Loucy (cell line): Measurements from ENCODE around the gene KCNS1.

ENCODE experiments used
- H2AFZ ChIP-seq: fragments of 200-600 bp; sonication (generic); 2 replicates; pipeline ENCODE4 v1.6.0; 2016; ENCODE audit warnings: antibody characterized with exemption, mild to moderate bottlenecking, low read length, moderate library complexity
- H3F3A ChIP-seq: fragments of 200-600 bp; 2 replicates; pipeline ENCODE4 v1.6.0; 2016; ENCODE audit warnings: antibody characterized with exemption, low read depth, mild to moderate bottlenecking
- H3K27me3 ChIP-seq: fragments of 200-600 bp; sonication (generic); 2 replicates; pipeline ENCODE4 v1.6.1; 2014; ENCODE audit warnings: low read length, mild to moderate bottlenecking; ENCODE audit not compliant: insufficient read depth, poor library complexity, severe bottlenecking
- H3K36me3 ChIP-seq: fragments of 200-600 bp; sonication (generic); 2 replicates; pipeline ENCODE4 v1.6.1; 2016; ENCODE audit warnings: low read length; ENCODE audit not compliant: insufficient read depth
- H3K4me1 ChIP-seq: fragments of 200-600 bp; sonication (generic); 2 replicates; pipeline ENCODE4 v1.5.1; 2014; ENCODE audit warnings: low read length, mild to moderate bottlenecking; ENCODE audit not compliant: insufficient read depth, poor library complexity, severe bottlenecking
- H3K4me2 ChIP-seq: fragments of 200-600 bp; sonication (generic); 2 replicates; pipeline ENCODE4 v1.6.0; 2014; ENCODE audit warnings: antibody characterized with exemption, low read length, low read depth, mild to moderate bottlenecking; ENCODE audit not compliant: poor library complexity, severe bottlenecking
- H3K4me3 ChIP-seq: fragments of 200-600 bp; sonication (generic); 2 replicates; pipeline ENCODE4 v1.5.1; 2014; ENCODE audit warnings: low read length, mild to moderate bottlenecking, mixed read lengths; ENCODE audit not compliant: poor library complexity, severe bottlenecking
- H3K79me2 ChIP-seq: fragments of 200-600 bp; sonication (generic); 2 replicates; pipeline ENCODE4 v1.6.1; 2014; ENCODE audit warnings: low read length; ENCODE audit not compliant: insufficient read depth
- H3K9ac ChIP-seq: fragments of 200-600 bp; sonication (generic); 2 replicates; pipeline ENCODE4 v1.6.0; 2014; ENCODE audit warnings: mild to moderate bottlenecking, low read depth, low read length, moderate library complexity; ENCODE audit not compliant: poor library complexity, severe bottlenecking
- H3K9me2 ChIP-seq: fragments of 200-600 bp; sonication (generic); replicated peaks from 2 replicates; pipeline ENCODE4 v1.6.1; 2016; ENCODE audit warnings: low read depth, low read length, mixed read lengths
- H3K9me3 ChIP-seq: fragments of 200-600 bp; sonication (generic); 2 replicates; pipeline ENCODE4 v1.6.1; 2014; ENCODE audit warnings: mild to moderate bottlenecking, antibody characterized with exemption, low read length, low read depth; ENCODE audit not compliant: insufficient read depth
- H4K20me1 ChIP-seq: fragments of 200-600 bp; sonication (generic); 2 replicates; pipeline ENCODE4 v1.6.0; 2014; ENCODE audit warnings: antibody characterized with exemption, low read length, mild to moderate bottlenecking; ENCODE audit not compliant: insufficient read depth, poor library complexity, severe bottlenecking
- EZH2phosphoT487 ChIP-seq: fragments of 200-600 bp; IDR thresholded peaks from 2 replicates; pipeline ENCODE4 v1.6.1; 2018; ENCODE audit warnings: antibody characterized with exemption, mild to moderate bottlenecking, moderate library complexity, borderline replicate concordance
- TF ChIP-seq, protein P1 (sequence below): fragments of 200-600 bp; sonication (generic); conservative IDR thresholded peaks from 2 replicates; pipeline ENCODE4 v1.5.1; 2014; ENCODE audit warnings: mild to moderate bottlenecking, antibody characterized with exemption, low read length

Gene KCNS1

DNA sequence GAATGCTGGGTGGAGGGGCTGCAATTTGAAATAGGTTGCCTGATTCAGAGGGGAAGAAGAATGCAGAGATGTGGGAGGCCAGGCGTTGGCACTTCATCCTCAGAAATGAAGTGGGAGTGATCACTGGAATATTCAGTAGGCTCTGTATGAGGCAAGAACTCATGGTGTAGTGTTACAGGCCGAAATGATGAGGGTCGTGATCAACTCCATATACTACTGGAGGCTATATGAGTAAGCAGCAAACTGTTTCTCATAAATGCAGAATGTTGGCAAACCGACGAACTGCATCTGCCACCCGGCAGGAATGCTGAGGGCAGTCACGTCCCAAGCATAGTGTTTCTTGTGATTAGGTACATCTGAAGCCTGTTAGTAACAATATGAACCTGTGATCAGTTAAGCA is 12.7 kb downstream of the KCNS1 start:
- Histone ChIP-seq H4K20me1 (no peaks in the 10 kb centered on the region), H3K9me3 (no peaks in the 10 kb centered on the region), H3K4me3 (no peak overlapping the region), H3F3A (no peaks in the 10 kb centered on the region), H3K4me1 (peaks cover 36% of the 10 kb centered on the region), H2AFZ (no peak overlapping the region), H3K9me2 (no peaks in the 10 kb centered on the region), H3K27me3 (no peaks in the 10 kb centered on the region), H3K36me3 (no peaks in the 10 kb centered on the region), H3K4me2 (no peak overlapping the region), H3K9ac (no peak overlapping the region), H3K79me2 (no peaks in the 10 kb centered on the region)
- TF ChIP-seq EZH2phosphoT487 = no peak
- TF ChIP-seq, protein P1, sequence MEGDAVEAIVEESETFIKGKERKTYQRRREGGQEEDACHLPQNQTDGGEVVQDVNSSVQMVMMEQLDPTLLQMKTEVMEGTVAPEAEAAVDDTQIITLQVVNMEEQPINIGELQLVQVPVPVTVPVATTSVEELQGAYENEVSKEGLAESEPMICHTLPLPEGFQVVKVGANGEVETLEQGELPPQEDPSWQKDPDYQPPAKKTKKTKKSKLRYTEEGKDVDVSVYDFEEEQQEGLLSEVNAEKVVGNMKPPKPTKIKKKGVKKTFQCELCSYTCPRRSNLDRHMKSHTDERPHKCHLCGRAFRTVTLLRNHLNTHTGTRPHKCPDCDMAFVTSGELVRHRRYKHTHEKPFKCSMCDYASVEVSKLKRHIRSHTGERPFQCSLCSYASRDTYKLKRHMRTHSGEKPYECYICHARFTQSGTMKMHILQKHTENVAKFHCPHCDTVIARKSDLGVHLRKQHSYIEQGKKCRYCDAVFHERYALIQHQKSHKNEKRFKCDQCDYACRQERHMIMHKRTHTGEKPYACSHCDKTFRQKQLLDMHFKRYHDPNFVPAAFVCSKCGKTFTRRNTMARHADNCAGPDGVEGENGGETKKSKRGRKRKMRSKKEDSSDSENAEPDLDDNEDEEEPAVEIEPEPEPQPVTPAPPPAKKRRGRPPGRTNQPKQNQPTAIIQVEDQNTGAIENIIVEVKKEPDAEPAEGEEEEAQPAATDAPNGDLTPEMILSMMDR = no peak

DNA sequence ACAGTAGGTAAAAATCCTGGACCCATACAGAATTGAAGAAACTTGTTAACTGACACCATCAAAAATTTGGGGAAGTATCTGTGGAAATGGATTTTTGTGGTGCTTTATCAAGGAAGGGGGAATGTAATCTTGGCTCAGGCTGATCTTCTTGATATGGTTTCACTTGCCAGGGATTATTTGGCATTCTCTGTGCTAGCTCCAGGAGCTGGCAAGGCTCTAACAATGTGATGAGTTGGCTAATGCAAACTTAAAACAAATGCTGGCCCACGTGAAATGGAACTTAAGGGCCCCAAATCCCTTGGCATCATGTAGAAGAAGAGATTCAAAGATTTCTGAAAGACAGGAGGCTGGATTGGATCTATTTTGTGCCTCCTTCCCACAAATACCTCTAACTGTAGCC is 13.1 kb downstream of the KCNS1 start:
- Histone ChIP-seq H3K9me3 (no peaks in the 10 kb centered on the region; the same call in 1 of the 2 replicates), H4K20me1 (no peaks in the 10 kb centered on the region), H3K4me1 (peaks cover 36% of the 10 kb centered on the region), H3K9me2 (no peaks in the 10 kb centered on the region), H3K79me2 (no peaks in the 10 kb centered on the region), H3K27me3 (no peaks in the 10 kb centered on the region), H2AFZ (no peak overlapping the region), H3K9ac (no peak overlapping the region), H3F3A (no peaks in the 10 kb centered on the region), H3K4me2 (no peak overlapping the region), H3K36me3 (peaks cover 2% of the 10 kb centered on the region; the same call in 1 of the 2 replicates), H3K4me3 (no peak overlapping the region)
- no peak for TF ChIP-seq EZH2phosphoT487
- TF ChIP-seq, protein P1 = no peak

DNA sequence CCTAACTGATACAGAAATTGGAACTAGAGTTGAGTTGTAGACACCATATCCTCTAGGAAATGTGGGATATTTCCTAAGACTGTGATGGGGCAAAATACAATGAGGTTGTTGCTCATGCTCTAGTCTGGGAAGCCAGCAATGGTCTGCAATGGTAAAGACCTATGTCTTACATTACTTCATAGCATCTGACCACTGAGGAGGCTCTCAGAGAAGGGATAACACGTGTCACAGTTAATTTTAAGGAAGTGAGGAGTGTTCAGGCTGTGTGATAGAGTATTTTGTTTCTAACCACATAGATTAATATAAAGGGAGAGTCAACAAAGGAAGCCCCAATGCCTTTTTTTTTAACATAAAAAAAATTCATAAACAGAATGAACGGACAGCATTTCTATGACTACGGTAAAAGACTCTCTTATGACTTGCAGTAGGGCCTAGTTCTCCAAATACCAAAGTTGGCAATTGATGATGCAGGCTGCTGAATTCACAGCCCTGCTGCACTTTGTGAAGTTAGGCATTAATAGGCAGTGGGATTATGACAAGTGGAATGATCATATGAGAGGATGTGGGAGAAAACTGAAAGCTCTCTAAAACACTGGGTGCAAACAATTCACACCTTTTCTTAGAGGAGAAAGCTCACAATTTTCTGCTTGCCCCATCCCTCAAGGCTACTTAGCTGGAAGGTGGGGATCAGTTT is 13.7 kb downstream of the KCNS1 start:
- H3K9ac ChIP-seq = no peak overlapping the region

More for the DNA sequence above, 13.7 kb downstream of the KCNS1 start:
- Histone ChIP-seq H3K79me2 (no peaks in the 10 kb centered on the region), H3K27me3 (no peaks in the 10 kb centered on the region), H3K36me3 (peaks cover 8% of the 10 kb centered on the region; the same call in 1 of the 2 replicates), H3F3A (no peaks in the 10 kb centered on the region), H3K4me3 (no peak overlapping the region), H3K4me1 (peaks cover 36% of the 10 kb centered on the region), H3K9me3 (no peaks in the 10 kb centered on the region; the same call in 1 of the 2 replicates), H4K20me1 (no peaks in the 10 kb centered on the region), H3K4me2 (no peak overlapping the region), H3K9me2 (no peaks in the 10 kb centered on the region), H2AFZ (no peak overlapping the region)
- TF ChIP-seq, protein P1 = no peak
- TF ChIP-seq EZH2phosphoT487 = no peak
